ENCODE data around the gene SPACA7.

- TF ChIP-seq EZH2 (IDR thresholded peaks at IDR 0.05; ENCODE audit: low read length, unreplicated experiment) (no peak), EZH2phosphoT487 (IDR thresholded peaks at IDR 0.05; ENCODE audit: borderline replicate concordance, low read length) (no peak)
- TF ChIP-seq, protein P1, sequence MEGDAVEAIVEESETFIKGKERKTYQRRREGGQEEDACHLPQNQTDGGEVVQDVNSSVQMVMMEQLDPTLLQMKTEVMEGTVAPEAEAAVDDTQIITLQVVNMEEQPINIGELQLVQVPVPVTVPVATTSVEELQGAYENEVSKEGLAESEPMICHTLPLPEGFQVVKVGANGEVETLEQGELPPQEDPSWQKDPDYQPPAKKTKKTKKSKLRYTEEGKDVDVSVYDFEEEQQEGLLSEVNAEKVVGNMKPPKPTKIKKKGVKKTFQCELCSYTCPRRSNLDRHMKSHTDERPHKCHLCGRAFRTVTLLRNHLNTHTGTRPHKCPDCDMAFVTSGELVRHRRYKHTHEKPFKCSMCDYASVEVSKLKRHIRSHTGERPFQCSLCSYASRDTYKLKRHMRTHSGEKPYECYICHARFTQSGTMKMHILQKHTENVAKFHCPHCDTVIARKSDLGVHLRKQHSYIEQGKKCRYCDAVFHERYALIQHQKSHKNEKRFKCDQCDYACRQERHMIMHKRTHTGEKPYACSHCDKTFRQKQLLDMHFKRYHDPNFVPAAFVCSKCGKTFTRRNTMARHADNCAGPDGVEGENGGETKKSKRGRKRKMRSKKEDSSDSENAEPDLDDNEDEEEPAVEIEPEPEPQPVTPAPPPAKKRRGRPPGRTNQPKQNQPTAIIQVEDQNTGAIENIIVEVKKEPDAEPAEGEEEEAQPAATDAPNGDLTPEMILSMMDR (conservative IDR thresholded peaks at IDR 0.05; ENCODE audit: low read depth, low read length): no peak
These were observed 45.4 kb upstream of the SPACA7 start for GRCh38 chr13:112330479-112331381.
